G401 (cell line): Measurements from ENCODE around the gene SEMA6B. TPM values are rescaled to one million over a fixed set of nuclear protein-coding genes. Genes with fewer than 3 reads are reported as not detected.
A peak's percentile ranks its signal among the peaks of the same experiment; 100 is the strongest.
"Not testable (repeated sequence)": the region's sequence is repeated elsewhere in the genome, so short reads cannot be mapped to it uniquely, and the experiment has no call there.

Source experiments
- DNase-seq: peaks from one replicate; pipeline ENCODE4 v3.0.0-alpha.2; 2015; ENCODE audit warnings: low spot score
- in situ Hi-C: cut with HindIII; loops from 2 replicates; pipeline ENCODE4 v1.10.0; 2016; ENCODE audit warnings: low sequenced_read_pairs, mixed read lengths
- total RNA-seq: library from RNA; depleted of rRNA; stranded (reverse); fragments of >200 nt; shearing (Covaris generic); gene quantifications from 2 replicates; pipeline ENCODE4 v1.2.3, GENCODE V29; 2014

Gene SEMA6B
- total RNA-seq, 1 experiment from 2014 or later = 162 TPM

DNA sequence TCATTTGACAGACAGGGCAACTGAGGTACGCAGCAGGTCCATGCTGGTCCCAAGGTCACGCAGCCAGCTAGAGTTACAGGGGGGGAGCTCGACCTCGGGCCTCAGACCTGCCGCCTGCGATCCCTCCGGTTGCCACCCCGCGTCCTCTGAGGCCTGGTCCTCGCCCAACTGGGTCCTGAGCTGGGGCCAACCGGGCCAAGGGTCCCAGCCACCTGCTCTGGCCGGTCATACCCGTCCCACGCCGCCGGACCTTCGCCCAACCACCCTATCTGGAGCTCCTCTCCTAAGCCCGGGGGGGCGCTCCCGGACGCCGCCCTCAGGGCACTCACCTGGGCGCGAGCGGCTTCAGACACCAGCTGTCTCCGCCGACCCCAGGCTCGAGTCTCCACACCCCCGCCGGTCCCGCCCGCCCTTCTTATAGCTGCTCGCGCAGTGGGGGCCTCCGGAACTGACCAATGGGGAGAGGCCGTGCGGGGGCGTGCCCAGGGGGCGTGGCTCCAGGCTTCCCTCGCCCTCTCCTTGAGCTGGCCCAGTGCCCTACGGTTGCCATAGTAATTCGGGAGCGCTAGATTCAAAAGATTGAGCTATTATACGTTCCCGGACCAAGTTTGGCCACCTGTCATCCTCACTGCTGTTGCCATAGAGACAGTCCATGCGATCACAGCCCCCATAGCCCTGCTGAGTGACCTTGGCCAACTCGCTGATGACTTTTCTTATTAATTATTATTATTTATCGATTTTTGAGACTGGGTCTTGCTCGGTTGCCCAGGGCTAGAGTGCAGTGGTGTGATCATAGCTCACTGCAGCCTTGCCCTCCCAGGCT, 24.4 kb downstream of the SEMA6B start, which contains the start of gene PLIN5:
Gene PLIN5, minus strand, starts transcription at position 389 of the 823 bp plus-strand sequence. CDS start 1,150 bp downstream, outside the sequence.
- peak; percentile 85 for DNase-seq
- in situ Hi-C loops = no loop called here

DNA sequence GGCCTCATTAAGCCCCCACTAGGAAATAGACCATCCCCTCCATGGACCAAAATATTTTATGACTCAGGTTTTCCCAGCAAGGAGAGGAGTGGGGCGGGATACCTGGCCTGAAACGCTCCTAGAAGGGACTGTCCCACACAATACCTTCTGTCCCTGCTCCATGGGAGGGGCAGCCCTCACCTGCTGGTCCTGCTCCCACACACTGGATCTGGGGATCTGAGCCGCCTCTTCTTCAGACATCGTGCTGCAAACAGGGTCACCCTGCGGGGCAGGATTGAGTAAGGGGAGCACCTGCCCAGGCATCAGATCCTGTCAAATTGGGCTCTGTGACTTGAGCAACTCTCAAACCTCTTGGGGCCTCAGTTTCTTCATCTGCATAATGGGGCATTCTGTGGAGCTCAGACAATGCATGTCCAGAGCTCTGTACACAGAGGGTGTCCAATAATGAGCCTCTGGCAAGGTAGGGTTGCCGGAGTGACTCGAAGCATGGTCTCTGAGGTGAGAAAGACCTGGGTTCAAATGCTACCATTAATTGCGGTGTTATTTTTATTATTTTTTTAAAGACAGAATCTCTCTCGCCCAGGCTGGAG, 25.6 kb downstream of the SEMA6B start:
- DNase-seq = no peak
- in situ Hi-C loops = no loop called here

DNA sequence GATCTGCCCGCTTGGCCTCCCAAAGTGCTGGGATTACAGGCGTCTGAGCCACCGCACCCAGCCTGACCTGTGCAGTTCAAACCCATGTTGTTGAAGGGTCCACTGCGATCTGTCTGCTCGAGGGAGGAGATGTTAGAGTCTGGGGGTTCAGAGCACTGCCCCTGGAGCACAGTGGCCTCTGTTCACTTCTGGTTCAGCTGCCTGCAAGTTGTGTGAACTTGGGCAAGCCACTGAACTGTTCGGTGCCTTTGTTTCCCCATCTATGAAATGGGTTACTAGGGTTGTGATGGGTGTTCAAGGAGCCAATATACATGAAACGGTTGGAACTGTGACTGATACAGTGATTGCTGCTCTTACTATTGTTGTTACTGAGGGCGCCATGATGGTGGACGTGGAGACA, 26.1 kb downstream of the SEMA6B start:
- in situ Hi-C loops = no loop called here
- no peak for DNase-seq

GRCh38 chr19:4531562-4532165, 27.8 kb downstream of the SEMA6B start:
- in situ Hi-C loops = no loop called here
- DNase-seq = no peak

DNA sequence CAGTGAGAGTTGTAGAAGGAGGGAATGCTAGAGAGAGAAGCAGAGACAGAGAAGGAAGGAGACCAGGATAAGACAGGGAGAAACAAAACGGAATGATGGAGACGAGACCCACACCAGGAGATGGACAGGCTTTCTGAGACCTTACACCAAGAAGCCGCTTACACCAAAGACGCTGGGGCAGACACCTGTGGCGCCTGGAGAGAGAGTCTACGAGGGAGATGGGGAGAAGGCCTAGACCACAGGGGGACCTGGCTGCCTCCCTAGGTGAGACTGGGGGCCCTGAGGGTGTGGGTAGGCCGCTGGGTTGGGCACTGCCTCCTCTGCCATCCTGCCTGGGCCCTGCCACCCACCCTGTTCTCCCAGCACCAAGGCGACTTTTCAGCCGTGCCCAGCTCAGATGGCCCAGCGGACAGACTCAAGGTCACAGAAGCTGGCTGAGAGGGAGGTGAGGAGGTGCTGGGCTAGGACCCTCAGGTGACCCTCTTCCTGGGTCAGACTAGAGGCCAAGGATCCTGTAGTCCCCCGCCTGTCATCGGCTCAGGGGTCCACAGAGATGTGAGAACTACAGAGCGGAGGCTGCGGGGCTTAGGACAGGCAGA, 29.5 kb downstream of the SEMA6B start:
- no peak for DNase-seq
- in situ Hi-C loops = no loop called here

- in situ Hi-C loops = no loop called here
- DNase-seq = no peak
Observed at GRCh38 chr19:4528843-4529242, 30.6 kb downstream of the SEMA6B start.

DNA sequence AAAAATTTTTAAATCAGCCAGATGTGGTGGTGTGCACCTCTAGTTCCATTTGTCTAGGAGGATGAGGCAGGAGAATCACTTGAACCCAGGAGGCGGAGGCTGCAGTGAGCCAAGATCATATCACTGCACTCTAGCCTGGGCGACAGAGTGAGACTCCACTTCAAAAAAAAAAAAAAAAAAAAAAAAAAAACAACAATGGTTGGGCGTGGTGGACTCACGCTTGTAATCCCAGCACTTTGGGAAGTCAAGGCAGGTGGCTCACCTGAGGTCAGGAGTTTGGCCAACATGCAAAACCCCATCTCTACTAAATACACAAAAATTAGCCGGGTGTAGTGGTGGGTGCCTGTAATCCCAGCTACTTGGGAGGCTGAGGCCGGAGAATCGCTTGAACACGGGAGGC, 32.1 kb downstream of the SEMA6B start:
- in situ Hi-C loops, DNase-seq: not testable (repeated sequence)

DNA sequence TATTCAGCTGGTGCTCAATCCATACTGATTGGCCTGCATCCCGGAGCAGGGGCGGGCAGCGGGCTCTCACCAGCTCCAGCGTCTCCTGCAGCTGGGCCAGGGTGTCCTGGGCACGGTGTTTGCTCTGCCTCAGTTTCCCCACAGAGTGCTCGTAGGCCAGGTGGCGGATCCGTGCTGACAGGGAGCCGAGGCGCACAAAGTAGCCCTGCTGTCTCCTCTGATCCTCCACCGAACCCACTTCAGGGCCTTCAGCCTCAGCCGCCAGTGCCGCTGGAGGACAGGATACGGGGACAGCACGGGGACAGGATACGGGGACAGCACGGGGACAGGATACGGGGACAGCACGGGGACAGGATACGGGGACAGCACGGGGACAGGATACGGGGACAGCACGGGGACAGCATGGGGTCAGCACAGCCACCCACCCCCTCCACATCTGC, 33.9 kb downstream of the SEMA6B start:
- no peak for DNase-seq
- in situ Hi-C loops = no loop called here

DNA sequence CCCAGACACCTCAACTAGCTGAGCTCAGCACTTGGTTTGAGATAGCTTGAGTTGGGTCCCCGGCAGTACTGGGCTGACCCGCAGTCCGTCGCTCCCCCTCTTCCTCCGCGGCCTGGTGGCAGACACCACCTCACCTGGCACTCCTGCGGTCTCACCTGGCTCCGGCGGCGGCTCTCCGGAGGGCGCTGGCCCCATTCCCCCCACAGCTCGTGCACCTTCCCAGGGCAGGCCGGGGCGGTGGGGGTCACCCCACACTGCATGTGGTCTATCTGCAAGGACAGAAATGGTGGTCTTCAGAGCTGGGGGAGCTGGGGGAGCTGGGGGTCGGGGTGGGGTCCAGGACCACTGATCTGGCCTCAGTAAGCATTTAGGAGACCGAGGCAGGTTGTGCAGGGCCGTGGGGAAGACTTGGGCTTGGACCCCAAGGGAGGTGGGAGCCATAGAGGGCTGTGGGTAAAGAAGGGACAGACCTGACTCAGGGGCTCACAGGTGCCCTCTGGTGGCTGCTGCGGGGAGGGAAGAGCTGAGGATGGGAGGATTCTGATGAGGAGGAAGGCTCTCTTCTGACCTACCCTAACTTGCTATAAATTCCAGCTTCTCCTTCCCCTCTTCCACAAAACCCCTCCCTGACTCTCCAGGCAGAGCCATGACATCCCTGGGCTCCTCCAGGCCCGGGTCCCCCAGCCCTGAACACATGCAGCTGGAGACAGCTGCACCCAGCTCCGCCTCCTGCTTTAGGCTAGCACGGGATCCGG, 34.5 kb downstream of the SEMA6B start:
- DNase-seq = peak; percentile 30
- in situ Hi-C loops = no loop called here

GRCh38 chr19:4523306-4524110, 36.0 kb downstream of the SEMA6B start:
- in situ Hi-C loops = no loop called here

DNA sequence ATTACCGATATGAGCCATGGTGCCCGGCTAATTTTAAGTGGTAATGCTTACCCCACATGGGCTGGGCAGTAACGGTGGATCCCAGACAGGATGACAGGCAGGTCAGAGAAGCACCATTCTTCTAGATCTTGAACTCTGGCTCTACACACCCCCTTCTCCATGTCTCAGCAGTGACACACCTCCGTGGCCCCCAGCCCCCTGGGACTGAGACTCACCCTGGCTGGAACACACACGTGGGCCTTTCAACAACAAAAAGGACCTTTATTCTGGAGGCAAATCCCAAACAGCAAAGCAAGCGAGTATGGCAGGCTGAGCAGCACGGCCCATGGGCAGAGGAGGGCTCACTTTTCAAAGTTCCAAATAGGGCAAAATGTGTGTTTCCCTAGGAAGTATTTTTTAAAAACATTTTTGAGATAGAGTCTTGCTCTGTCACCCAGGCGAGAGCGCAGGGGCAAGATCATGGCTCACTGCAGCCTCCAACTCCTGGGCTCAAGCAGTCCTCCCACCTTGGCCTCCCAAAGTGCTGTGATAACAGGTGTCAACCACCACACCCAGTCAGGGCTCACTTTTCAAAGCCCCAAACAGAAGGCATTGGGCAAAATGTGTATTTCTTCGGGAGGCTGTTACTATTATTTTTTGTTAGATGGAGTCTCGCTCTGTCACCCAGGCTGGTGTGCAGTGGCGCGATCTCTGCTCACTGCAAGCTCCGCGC, 37.0 kb downstream of the SEMA6B start:
- DNase-seq = no peak
- in situ Hi-C loops = no loop called here

More at GRCh38 chr19:4523306-4524110, 36.0 kb downstream of the SEMA6B start:
- DNase-seq = peak; percentile 26

- in situ Hi-C loops = no loop called here
- DNase-seq = no peak
Observed at GRCh38 chr19:4521888-4522242, 37.6 kb downstream of the SEMA6B start.

GRCh38 chr19:4521170-4521887, 38.2 kb downstream of the SEMA6B start:
- DNase-seq = no peak
- in situ Hi-C loops = no loop called here

DNA sequence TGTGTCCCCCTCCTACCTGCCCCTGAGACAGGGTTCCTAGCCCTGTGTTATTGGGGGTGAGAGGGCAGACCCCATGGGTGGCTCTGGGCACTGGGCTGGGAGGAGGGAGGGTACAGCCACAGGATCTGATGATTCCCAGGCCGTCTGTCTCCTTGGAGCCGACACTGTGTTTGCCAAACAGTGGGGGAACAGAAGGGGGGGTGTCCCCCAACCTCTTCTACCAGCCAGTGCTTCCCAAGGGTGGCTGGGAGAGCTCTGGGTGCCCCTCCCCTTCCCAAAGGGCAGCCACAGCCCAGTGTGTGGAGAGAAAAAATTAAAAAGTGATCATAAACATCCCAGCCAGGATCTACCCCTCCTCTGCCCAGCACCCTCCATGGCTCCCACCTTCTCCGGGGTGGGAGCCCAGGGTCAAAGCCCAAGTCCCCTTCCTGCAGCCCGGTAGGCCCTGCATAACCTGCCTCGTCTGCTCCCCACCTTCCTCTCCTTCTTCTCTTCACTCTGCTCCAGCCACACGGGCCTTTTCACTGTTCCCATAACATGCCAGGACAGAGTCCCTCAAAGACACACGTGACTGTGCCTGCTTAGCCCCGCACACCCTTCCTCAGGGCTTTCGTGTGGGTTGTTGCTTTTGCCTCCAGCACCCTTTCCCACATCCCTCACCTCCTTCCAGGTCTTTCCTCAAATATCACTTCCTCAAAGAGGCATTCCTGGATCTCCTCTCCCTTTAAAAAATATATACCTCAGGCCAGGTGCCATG, 39.8 kb downstream of the SEMA6B start:
- DNase-seq = no peak
- in situ Hi-C loops = no loop called here

DNA sequence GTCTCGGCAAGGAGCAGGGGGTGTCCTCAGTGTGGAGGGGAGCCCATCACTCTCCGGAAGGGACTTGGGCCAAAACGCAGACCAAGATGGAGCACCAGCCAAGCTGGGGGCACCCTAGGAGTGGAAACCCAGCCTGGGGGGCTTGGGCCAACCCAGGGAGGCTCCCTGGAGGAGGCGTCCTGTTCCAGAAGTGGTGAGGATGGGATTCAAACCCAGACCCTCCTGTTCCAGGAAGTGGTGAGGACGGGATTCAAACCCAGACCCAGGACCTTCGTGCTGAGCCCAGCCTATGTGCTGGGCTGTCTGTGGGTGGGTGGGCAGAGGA, 40.4 kb downstream of the SEMA6B start:
- in situ Hi-C loops = no loop called here
- DNase-seq = no peak

DNA sequence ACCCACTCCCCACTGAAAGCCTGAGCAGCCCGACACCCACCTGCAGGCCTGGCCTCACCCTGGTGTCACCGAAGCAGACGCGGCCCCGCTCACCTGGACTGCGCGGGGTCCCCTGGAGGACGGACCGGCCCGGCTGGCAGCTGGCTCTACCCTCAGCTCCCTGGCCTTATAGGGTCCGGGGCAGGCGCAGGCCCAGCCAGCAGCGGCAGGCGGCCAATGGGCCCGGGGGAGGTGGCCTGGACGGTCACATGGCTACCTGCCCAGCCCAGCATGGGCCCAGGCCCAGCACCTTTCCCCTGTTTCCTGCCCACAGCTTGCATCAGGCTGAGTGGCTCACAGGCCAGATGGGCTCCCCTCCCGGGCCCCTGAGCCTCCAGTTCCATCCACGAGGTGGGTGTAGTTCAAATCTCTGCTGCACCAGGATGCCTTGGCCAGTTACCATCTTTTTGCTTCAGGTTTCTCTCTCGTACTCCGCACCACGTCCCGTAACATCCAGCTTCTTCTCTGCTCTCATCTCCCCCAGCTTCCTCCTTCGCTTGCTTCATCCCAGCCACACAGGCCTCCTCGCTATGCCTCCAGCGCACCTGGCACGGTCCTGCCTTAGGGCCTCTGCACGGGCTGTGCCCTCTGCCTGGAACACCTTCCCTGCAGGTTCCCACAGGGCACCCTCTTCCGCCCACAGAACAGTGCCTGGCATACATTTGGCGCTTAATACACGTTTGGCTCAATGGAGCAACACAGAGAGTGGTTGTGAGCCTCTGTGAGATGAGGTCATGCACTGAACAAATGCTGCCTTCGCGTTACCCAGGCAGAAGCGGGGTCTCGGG, 40.9 kb downstream of the SEMA6B start, which contains the start of gene PLIN4:
Gene PLIN4, minus strand, starts transcription at position 142 of the 827 bp plus-strand sequence. CDS start 214 bp downstream, outside the sequence.
- no peak for DNase-seq
- in situ Hi-C loops = no loop called here
